HepG2 (cell line): Measurements from ENCODE around the gene LRRC3C. TPM values are rescaled to one million over a fixed set of nuclear protein-coding genes. Genes with fewer than 3 reads are reported as not detected.

Experiments
- ATAC-seq: fragments of 200-7000 bp; cut with Tn5 transposase; 3 replicates; pipeline ENCODE4 v1.9.1; 2020; ENCODE audit warnings: mild to moderate bottlenecking, moderate library complexity
- BruUV-seq: library from RNA; stranded (reverse); fragments of 400-500 nt; replicated peaks from 2 replicates; lab custom pipeline; 2021; lab: Mats Ljungman, UMichigan
- CTCF ChIA-PET: fragments of 300-600 bp; formaldehyde crosslinking; extraction: SDS; loops from one replicate; lab custom pipeline; 2021; ENCODE audit warnings: low total read pairs, inconsistent platforms, low intra/inter-chr PET ratio; lab: Yijun Ruan, JAX
- POLR2A ChIA-PET: fragments of 350-600 bp; sonication (Branson Sonifier 250); formaldehyde crosslinking; loops from one replicate; lab custom pipeline; 2020; ENCODE audit warnings: antibody characterized with exemption, inconsistent platforms; lab: Yijun Ruan, JAX
- DNase-seq: peaks from one replicate; pipeline ENCODE4 v3.0.0-alpha.2; 2015; ENCODE audit warnings: low spot score
- FAIRE-seq: peaks from 3 replicates; lab custom pipeline; 2011; peaks lifted over from hg19 to GRCh38; lab: Jason Lieb, UNC
- H2AFZ ChIP-seq: one replicate; pipeline ENCODE4 v1.6.1; 2011; ENCODE audit warnings: low read length, inconsistent platforms
- H3K27ac ChIP-seq: fragments of 300-600 bp; 3 replicates; pipeline ENCODE4 v1.8.0; 2011; ENCODE audit warnings: mixed run types, mild to moderate bottlenecking, mixed read lengths, low read length, inconsistent platforms; ENCODE audit not compliant: insufficient read depth; ENCODE audit errors: extremely low read length
- H3K27me3 ChIP-seq, 2 experiments: fragments of 200-600 bp in 1 of 2; 2 replicates in 1 of 2; 3 replicates in 1 of 2; pipeline versions ENCODE4 v1.6.0 to v1.8.0; 2011; ENCODE audit warnings: low read length in 2 of 2, mild to moderate bottlenecking in 2 of 2, moderate library complexity in 2 of 2, inconsistent platforms in 1 of 2; ENCODE audit not compliant: insufficient read depth in 2 of 2, control insufficient read depth in 1 of 2
- H3K36me3 ChIP-seq, 2 experiments: fragments of 200-600 bp in 1 of 2; replicated peaks in 1 of 2; 2 replicates in 1 of 2; 3 replicates in 1 of 2; pipeline versions ENCODE4 v1.5.1 to v1.8.0; 2011; ENCODE audit warnings: low read length in 2 of 2, inconsistent platforms in 1 of 2; ENCODE audit not compliant: insufficient read depth in 2 of 2, control insufficient read depth in 1 of 2
- H3K4me1 ChIP-seq: 2 replicates; pipeline ENCODE4 v1.5.1; 2012; ENCODE audit warnings: low read length, inconsistent platforms; ENCODE audit not compliant: insufficient read depth
- H3K4me2 ChIP-seq: 2 replicates; pipeline ENCODE4 v1.6.0; 2011; ENCODE audit warnings: low read depth, low read length, inconsistent platforms
- H3K4me3 ChIP-seq, 3 experiments: fragments of 200-600 bp in 1 of 3; sonication (generic), shearing (Covaris generic) in 1 of 3; replicated peaks in 1 of 3; 2 replicates each; pipeline ENCODE4 v1.5.1; 2011 to 2016; ENCODE audit warnings: low read length in 3 of 3, inconsistent platforms in 2 of 3, low read depth in 2 of 3, mild to moderate bottlenecking in 2 of 3, control low read depth in 1 of 3, mixed read lengths in 1 of 3; ENCODE audit not compliant: insufficient read depth in 1 of 3
- H3K79me2 ChIP-seq: one replicate; pipeline ENCODE4 v1.6.1; 2011; ENCODE audit warnings: low read length, inconsistent platforms; ENCODE audit not compliant: insufficient read depth
- H3K9ac ChIP-seq: 2 replicates; pipeline ENCODE4 v1.6.0; 2011; ENCODE audit warnings: mild to moderate bottlenecking, low read depth, low read length, inconsistent platforms; ENCODE audit not compliant: insufficient read depth
- H3K9me3 ChIP-seq: 2 replicates; pipeline ENCODE4 v1.5.1; 2012; ENCODE audit warnings: mild to moderate bottlenecking, low read length
- H4K20me1 ChIP-seq: 2 replicates; pipeline ENCODE4 v1.6.0; 2011; ENCODE audit warnings: inconsistent platforms, mild to moderate bottlenecking, low read length, moderate library complexity; ENCODE audit not compliant: insufficient read depth
- ATF1 ChIP-seq: IDR thresholded peaks from 2 replicates; pipeline ENCODE4 v1.6.1; 2016; ENCODE audit warnings: mild to moderate bottlenecking, control low read depth
- BORCS8-MEF2B ChIP-seq: sonication (generic); formaldehyde crosslinking; IDR thresholded peaks from 2 replicates; pipeline ENCODE4 v1.8.0; 2022; ENCODE audit warnings: mild to moderate bottlenecking, missing genetic modification reagents
- ELF3 ChIP-seq: IDR thresholded peaks from 2 replicates; pipeline ENCODE4 v1.6.1; 2016; ENCODE audit warnings: missing genetic modification reagents, missing compliant biosample characterization
- FOXK1 ChIP-seq: sonication (generic); formaldehyde crosslinking; IDR thresholded peaks from 2 replicates; pipeline ENCODE4 v1.4.0; 2020; ENCODE audit warnings: low read depth, missing genetic modification reagents, borderline replicate concordance
- MAF1 ChIP-seq: sonication (generic); formaldehyde crosslinking; IDR thresholded peaks from 2 replicates; pipeline ENCODE4 v1.5.0; 2020; ENCODE audit warnings: missing genetic modification reagents, borderline replicate concordance
- NPAS2 ChIP-seq: sonication (generic); formaldehyde crosslinking; IDR thresholded peaks from 2 replicates; pipeline ENCODE4 v1.8.0; 2022; ENCODE audit warnings: mild to moderate bottlenecking, missing genetic modification reagents, borderline replicate concordance
- RFXAP ChIP-seq: sonication (generic); formaldehyde crosslinking; IDR thresholded peaks from 2 replicates; pipeline ENCODE4 v1.4.0; 2020; ENCODE audit warnings: missing genetic modification reagents, borderline replicate concordance
- RNF2 ChIP-seq: fragments of 450-650 bp; conservative IDR thresholded peaks from 2 replicates; pipeline ENCODE4 v1.6.1; 2016; ENCODE audit warnings: low read depth
- SP1 ChIP-seq, 2 experiments: fragments of 450-650 bp in 1 of 2; sonication (generic) in 1 of 2; formaldehyde crosslinking in 1 of 2; IDR thresholded peaks; 2 replicates each; pipeline versions ENCODE4 v1.4.0 to v1.6.1; 2016 to 2020; ENCODE audit warnings: missing genetic modification reagents in 1 of 2
- ZFP36L1 ChIP-seq: sonication (generic); formaldehyde crosslinking; IDR thresholded peaks from 2 replicates; pipeline ENCODE4 v1.8.0; 2022; ENCODE audit warnings: mild to moderate bottlenecking, missing genetic modification reagents, moderate library complexity
- ZNF224 ChIP-seq: sonication (generic); formaldehyde crosslinking; IDR thresholded peaks from 2 replicates; pipeline ENCODE4 v1.5.0; 2020; ENCODE audit warnings: mild to moderate bottlenecking, missing genetic modification reagents
- ZNF530 ChIP-seq: sonication (generic); formaldehyde crosslinking; IDR thresholded peaks from 2 replicates; pipeline ENCODE4 v1.5.0; 2020; ENCODE audit warnings: low read depth, mild to moderate bottlenecking, missing genetic modification reagents
- ZNF546 ChIP-seq: sonication (generic); formaldehyde crosslinking; conservative IDR thresholded peaks from 2 replicates; pipeline ENCODE4 v1.8.1; 2023; ENCODE audit warnings: mild to moderate bottlenecking, missing genetic modification reagents
- ZNF891 ChIP-seq: sonication (generic); formaldehyde crosslinking; IDR thresholded peaks from 2 replicates; pipeline ENCODE4 v1.5.0; 2020; ENCODE audit warnings: mild to moderate bottlenecking, missing genetic modification reagents
- WGBS: methylation state at CpG from one replicate; pipeline ENCODE4 v1.1.6; 2017; ENCODE audit warnings: low lambda C conversion rate; 5-methylcytosine and 5-hydroxymethylcytosine counted together
- in situ Hi-C: cut with HindIII; loops from 2 replicates; pipeline ENCODE4 v1.10.0; 2017; ENCODE audit warnings: low pct_unique_long_range_greater_than_20kb; ENCODE audit not compliant: extremely low pct_ligation_motif_present
- intact Hi-C: fragments of 100-400 bp; cut with micrococcal nuclease; formaldehyde crosslinking; loops from one replicate; pipeline ENCODE4 v1.10.0; 2022; ENCODE audit not compliant: unreplicated experiment
- polyA plus RNA-seq, 8 experiments: library from polyadenylated mRNA; depleted of rRNA in 3 of 8; stranded (reverse) in 7 of 8; unstranded in 1 of 8; fragments of >200 nt; fragmentation: Illumina TruSeq in 4 of 8; extraction: Trizol in 4 of 8; gene quantifications; 2 replicates each; pipeline versions ENCODE4 v1.2.1 to v1.2.3, GENCODE V29; 2011 to 2016; ENCODE audit warnings: low read depth in 4 of 8, missing spikeins in 1 of 8, mixed read lengths in 1 of 8; ENCODE audit not compliant: insufficient read depth in 1 of 8
- total RNA-seq, 5 experiments: library from RNA; depleted of rRNA; stranded (reverse); fragments of >200 nt; fragmentation: Illumina TruSeq; extraction: Trizol; gene quantifications; 2 replicates each; pipeline ENCODE4 v1.2.3, GENCODE V29; 2016; ENCODE audit warnings: low read depth in 1 of 5
- TF ChIP-seq, protein P1 (sequence below): sonication (generic); formaldehyde crosslinking; IDR thresholded peaks from 2 replicates; pipeline ENCODE4 v1.8.0; 2022; ENCODE audit warnings: mild to moderate bottlenecking, missing genetic modification reagents
- TF ChIP-seq, protein P2 (sequence below): sonication (generic); formaldehyde crosslinking; IDR thresholded peaks from 2 replicates; pipeline ENCODE4 v1.5.1; 2020; ENCODE audit warnings: mild to moderate bottlenecking, missing genetic modification reagents

The LRRC3C gene
- total and polyA plus RNA-seq, 2 of the 13 experiments (the other 11 are each of a cell fraction or from before 2014, with no cell fraction given), result 0.17 TPM; not detected in 1

DNA sequence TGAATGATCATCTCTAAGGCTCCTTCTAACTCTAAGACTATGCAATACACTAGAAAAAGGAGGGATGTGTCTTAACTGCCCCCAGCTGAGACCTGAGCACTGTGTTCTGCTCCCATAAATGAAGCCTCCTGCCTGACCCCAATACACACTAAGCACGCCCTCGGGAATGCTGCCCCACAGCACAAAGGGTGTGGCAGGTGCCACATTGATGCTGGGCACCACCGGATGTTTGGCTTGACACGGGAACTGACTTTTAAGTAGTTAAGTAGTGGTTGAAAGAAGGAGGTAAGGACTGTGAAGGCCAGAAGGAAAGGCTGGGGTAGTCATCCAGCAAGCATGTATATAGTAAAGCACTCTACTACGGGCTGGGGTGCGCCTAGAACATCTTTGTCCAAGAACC is 39.2 kb downstream of the LRRC3C start:
- 15% methylated on average over 6 of the region's 6 CpGs for WGBS
- Histone ChIP-seq H3K79me2 (no peaks in the 10 kb centered on the region), H3K9ac (no peak overlapping the region), H4K20me1 (no peaks in the 10 kb centered on the region), H3K27me3 (peaks cover 6 to 64% of the 10 kb centered on the region in 2 experiments; a peak in 3 of 5 replicates), H3K27ac (no peak overlapping the region), H2AFZ (no peak overlapping the region), H3K9me3 (no peaks in the 10 kb centered on the region), H3K4me2 (no peak overlapping the region), H3K36me3 (no peaks in the 10 kb centered on the region), H3K4me3 (no peak overlapping the region), H3K4me1 (no peaks in the 10 kb centered on the region)
- ATAC-seq (no peak), FAIRE-seq (no peak), DNase-seq (no peak)
- POLR2A ChIA-PET, result no interaction called here
- no peak for TF ChIP-seq ZNF891 (CRISPR knock-in tag)
- no peak for TF ChIP-seq ZNF224 (CRISPR knock-in tag)
- TF ChIP-seq NPAS2 (CRISPR knock-in tag), result no peak
- TF ChIP-seq ATF1 (CRISPR knock-in tag), result no peak
- CTCF ChIA-PET, result no interaction called here
- BruUV-seq, result no TSS peak
- in situ Hi-C loops (no loop called here), intact Hi-C loops (no loop called here)

DNA sequence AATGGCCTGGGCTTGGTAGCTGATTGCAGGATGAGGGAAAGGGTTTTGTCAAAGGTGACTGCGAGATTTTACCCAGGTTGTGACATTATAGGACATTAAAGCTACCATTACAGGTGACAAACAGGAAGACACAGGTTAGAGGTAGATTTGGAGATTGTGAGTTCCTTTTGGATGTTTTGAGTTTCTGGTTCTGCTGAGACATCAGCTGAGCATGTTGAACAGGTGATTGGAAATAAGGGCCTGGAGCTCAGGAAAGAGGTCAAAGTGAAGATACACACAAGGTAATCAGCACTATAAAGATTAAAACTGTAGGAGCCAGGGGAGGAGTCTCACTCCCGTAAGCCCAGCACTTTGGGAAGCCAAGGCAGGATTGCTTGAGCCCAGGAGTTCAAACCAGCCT is 41.2 kb downstream of the LRRC3C start:
- DNase-seq (no peak), ATAC-seq (no peak), FAIRE-seq (no peak)
- Histone ChIP-seq H3K9ac (no peak overlapping the region), H3K4me3 (no peak overlapping the region), H3K9me3 (no peaks in the 10 kb centered on the region), H4K20me1 (no peaks in the 10 kb centered on the region), H3K36me3 (no peaks in the 10 kb centered on the region), H3K27me3 (peaks cover 6 to 62% of the 10 kb centered on the region in 2 experiments; a peak in 3 of 5 replicates), H3K4me2 (no peak overlapping the region), H3K79me2 (no peaks in the 10 kb centered on the region), H3K4me1 (no peaks in the 10 kb centered on the region), H2AFZ (no peak overlapping the region), H3K27ac (no peak overlapping the region)
- TF ChIP-seq RFXAP (CRISPR knock-in tag) (no peak), FOXK1 (CRISPR knock-in tag) (no peak), ZNF546 (CRISPR knock-in tag) (no peak), BORCS8-MEF2B (no peak), RNF2 (no peak), ELF3 (no peak), ZNF530 (CRISPR knock-in tag) (no peak), MAF1 (no peak), ZFP36L1 (CRISPR knock-in tag) (no peak), SP1 (IDR thresholded peaks at IDR 0.05) (no peak), SP1 (CRISPR knock-in tag; IDR thresholded peaks at IDR 0.05) (no peak)
- TF ChIP-seq, protein P1, sequence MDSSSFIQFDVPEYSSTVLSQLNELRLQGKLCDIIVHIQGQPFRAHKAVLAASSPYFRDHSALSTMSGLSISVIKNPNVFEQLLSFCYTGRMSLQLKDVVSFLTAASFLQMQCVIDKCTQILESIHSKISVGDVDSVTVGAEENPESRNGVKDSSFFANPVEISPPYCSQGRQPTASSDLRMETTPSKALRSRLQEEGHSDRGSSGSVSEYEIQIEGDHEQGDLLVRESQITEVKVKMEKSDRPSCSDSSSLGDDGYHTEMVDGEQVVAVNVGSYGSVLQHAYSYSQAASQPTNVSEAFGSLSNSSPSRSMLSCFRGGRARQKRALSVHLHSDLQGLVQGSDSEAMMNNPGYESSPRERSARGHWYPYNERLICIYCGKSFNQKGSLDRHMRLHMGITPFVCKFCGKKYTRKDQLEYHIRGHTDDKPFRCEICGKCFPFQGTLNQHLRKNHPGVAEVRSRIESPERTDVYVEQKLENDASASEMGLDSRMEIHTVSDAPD (CRISPR knock-in tag), result no peak
- TF ChIP-seq, protein P2, sequence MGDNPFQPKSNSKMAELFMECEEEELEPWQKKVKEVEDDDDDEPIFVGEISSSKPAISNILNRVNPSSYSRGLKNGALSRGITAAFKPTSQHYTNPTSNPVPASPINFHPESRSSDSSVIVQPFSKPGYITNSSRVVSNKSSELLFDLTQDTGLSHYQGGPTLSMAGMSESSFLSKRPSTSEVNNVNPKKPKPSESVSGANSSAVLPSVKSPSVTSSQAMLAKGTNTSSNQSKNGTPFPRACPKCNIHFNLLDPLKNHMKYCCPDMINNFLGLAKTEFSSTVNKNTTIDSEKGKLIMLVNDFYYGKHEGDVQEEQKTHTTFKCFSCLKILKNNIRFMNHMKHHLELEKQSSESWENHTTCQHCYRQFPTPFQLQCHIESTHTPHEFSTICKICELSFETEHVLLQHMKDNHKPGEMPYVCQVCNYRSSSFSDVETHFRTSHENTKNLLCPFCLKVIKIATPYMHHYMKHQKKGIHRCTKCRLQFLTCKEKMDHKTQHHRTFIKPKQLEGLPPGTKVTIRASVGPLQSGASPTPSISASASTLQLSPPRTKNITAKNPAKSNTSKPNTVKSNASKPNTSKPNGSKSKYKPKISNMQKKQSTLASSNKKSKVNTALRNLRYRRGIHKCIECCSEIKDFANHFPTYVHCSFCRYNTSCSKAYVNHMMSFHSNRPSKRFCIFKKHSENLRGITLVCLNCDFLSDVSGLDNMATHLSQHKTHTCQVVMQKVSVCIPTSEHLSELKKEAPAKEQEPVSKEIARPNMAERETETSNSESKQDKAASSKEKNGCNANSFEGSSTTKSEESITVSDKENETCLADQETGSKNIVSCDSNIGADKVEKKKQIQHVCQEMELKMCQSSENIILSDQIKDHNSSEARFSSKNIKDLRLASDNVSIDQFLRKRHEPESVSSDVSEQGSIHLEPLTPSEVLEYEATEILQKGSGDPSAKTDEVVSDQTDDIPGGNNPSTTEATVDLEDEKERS (CRISPR knock-in tag), result no peak
- intact Hi-C loops (no loop called here), in situ Hi-C loops (no loop called here)
- BruUV-seq, result no TSS peak
- WGBS, result 31% methylated on average over 2 of the region's 2 CpGs
- POLR2A ChIA-PET, result interaction anchor here (1.5 kb wide), 1 partner anchor 12 kb away, joined by 3 read pairs; the partner anchor contains the start of gene PSMD3
- CTCF ChIA-PET, result no interaction called here
